ENCODE data around the gene ERG. TPM values are rescaled to one million over a fixed set of nuclear protein-coding genes. Genes with fewer than 3 reads are reported as not detected.

ERG gene
- total RNA-seq, 1 donor: 89.1 TPM

GRCh38 chr21:38476385-38476784, 21.9 kb downstream of the ERG start:
- DNase-seq (ENCODE audit: low read depth in 2 of 3, low spot score in 2 of 3): peak in 2 of 3 donors; percentile 96 to 99

- DNase-seq (ENCODE audit: low read depth in 2 of 3, low spot score in 2 of 3): peak in 1 of 3 donors; percentile 58
Observed at GRCh38 chr21:38475519-38475918, 22.8 kb downstream of the ERG start.

DNA sequence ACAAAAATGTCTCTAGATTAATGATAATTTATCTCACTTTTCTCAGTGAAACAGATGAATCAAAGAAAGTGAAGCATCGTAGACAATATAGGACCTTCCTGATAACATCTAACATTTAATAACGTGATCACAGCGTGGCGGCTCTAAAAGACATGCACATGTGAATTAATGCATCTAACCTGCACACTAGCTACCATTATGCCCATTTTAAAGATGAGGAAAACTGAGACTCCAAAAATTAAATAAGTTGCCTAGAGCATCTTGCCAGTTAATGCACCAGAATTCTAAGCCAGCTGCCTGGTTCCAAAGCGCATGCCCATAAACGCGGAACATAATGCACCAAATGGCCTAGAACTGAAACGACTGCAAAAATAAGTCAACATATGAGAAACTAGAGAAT, 23.5 kb downstream of the ERG start:
- DNase-seq (ENCODE audit: low read depth in 2 of 3, low spot score in 2 of 3): no peak

DNA sequence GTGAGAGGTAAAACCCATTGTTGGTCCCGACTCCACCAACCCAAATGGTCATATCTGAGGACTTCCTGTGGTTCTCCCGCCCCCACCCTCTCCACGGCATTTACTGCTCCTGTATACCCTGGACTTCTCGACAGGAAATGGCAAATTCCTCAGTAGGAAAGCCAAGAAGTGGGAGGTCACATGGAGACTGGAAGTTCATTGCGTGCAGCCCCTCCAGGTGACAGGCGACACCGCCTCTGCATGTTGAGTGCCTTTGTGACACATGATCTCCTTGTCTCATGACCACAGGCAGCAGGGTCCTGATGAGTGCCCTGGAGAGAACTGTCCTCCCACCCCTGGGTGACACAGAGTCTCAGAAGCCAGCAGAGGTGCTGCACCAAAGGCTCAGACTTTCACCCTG, 24.2 kb downstream of the ERG start:
- DNase-seq (ENCODE audit: low read depth in 2 of 3, low spot score in 2 of 3): no peak

DNA sequence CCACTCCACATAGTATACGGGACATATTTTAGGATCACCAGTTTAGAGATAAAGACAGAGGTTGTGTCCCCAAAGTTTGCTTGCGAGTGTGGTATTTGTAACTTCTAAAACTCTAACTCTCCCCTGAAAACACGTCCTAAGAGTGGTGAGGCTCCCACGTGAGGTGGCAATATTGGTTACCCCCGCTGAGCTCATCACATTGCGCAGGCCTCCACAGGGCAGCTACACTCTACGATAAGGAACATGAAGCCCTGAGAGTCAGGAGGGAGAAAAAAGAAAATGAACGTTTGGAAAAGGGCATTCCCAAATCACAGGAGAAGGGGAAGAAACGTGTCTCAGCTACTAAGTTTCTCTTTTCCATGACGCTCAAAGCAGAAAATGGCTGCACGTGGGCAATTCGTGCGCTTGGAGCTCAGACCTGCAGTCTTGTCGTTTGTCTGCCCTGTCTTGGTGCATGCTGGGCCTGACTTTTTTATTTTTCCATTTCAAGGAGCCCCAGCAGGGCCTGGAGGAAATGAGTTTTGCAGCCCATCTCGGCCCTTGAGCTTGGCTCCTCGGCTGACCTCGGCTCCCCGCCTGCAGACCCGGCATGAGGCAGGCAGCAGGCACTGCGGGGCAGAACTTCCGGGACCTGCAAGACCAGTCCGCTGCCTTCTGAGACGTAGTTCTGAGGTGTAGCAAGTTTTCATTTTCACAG, 25.7 kb downstream of the ERG start:
- no peak for DNase-seq (ENCODE audit: low read depth in 2 of 3, low spot score in 2 of 3)

DNA sequence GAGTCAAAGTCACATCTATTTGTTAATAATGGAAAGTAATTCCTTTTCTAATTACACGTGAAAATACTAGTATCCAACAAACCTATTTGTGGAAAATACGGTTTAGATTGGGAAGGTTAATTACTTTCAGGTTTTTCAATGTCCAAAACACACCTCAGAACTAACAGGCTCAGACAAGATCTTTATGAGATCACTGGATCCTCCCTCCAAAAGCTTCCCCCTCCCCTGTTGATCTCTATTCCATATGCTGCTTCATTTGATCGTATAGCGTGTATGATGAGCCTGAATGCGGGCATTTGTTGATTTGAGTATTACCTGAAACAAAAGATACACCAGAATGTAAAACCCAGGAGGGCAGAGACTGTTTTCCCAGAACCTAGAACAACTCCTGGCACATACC, 26.5 kb downstream of the ERG start:
- no peak for DNase-seq (ENCODE audit: low read depth in 2 of 3, low spot score in 2 of 3)

DNA sequence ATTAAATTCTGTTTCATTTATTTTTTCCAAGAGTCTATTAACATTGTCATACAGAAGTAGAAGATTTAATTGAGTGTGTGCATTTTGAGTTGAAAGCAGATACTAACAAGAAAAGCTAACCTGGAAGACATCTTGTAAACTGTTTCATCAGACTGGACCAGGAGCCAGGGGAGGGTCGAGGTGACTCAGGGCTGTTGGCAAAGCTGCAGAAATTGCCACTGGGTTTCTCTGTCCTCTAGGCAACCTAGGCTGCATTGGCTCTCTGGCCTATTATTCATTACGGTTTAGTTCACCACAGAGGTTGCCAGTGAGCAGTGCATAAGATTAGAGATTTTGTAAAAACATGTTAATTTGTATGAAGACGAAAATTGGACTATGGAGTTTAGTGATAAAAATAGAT, 27.5 kb downstream of the ERG start:
- DNase-seq (ENCODE audit: low read depth in 2 of 3, low spot score in 2 of 3): peak in 1 of 3 donors; percentile 41

DNA sequence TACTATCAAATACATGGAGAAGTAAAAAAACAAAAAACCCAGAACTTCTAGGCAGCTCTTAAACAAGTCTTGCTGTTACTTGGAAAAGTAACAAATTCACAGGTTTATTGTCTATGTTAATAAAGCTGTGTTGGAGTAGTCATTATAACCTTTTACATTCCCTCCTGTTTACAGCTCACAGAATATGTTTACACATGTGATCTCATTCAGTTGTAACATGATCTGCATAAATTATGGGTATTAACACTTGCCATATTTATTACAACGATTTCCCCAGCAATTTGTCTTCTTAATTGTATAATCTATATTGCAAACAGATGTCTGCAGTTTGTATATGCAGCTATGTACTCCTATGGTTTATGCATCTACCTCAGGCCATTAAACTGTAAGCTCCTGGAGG, 28.6 kb downstream of the ERG start:
- no peak for DNase-seq (ENCODE audit: low read depth in 2 of 3, low spot score in 2 of 3)

DNA sequence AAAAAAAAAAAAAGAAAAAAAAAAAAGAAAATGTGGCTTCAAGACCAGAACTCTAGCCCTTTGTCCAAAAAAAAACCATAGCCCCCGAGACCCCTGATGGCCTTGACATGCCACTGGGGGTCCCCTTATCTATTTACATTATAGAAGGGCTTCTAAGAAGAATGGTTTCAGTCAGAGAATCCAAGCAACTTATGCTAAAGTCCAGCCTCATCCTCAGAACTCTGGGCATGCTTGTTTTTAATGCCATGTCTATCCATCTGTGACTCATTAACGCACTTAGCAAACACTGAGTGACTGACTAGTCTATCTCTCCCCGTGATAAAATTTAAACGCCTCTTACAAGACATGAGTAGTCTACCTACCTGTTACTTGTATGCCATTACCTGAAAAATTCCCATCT, 29.3 kb downstream of the ERG start:
- DNase-seq (ENCODE audit: low read depth in 2 of 3, low spot score in 2 of 3): no peak

DNA sequence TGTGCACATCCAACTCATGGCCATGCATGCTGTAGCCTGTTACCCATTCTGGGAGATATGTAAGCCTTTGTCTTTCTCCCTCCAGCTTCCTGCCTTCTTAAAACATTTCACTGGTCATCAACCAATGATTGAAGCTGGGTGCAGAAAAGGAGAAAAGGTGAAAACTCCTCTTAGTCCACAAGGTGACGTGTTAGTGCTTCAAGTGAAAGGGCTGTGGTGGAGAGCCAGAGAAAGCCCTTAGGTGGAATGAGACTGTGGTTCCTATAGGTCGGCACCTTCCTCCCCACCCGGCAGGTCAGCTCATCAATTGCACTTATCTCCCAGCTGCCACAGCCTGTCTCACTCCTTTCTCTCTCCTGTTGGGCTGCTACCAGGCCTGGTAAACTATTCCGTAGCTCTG, 30.4 kb downstream of the ERG start:
- no peak for DNase-seq (ENCODE audit: low read depth in 2 of 3, low spot score in 2 of 3)

DNA sequence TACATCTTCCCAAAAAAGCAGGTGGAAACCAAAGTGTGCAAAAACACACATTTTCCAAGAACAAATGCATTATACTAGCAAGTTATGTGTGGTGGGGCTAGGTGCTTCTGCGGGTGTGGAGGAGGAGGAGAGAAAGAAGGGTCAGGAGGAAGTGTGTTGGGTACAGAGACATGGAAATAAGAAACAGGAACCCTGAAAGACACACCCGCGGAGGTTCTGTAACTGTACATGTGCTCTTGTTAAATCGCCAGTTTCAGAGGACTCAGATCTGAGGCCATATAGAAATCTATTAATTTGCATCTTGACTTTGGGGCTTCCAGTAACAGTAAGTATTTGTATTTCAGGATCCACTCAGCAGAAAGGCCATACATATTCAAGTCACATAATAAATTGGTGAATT, 30.9 kb downstream of the ERG start:
- DNase-seq (ENCODE audit: low read depth in 2 of 3, low spot score in 2 of 3): peak in 1 of 3 donors; percentile 59

DNA sequence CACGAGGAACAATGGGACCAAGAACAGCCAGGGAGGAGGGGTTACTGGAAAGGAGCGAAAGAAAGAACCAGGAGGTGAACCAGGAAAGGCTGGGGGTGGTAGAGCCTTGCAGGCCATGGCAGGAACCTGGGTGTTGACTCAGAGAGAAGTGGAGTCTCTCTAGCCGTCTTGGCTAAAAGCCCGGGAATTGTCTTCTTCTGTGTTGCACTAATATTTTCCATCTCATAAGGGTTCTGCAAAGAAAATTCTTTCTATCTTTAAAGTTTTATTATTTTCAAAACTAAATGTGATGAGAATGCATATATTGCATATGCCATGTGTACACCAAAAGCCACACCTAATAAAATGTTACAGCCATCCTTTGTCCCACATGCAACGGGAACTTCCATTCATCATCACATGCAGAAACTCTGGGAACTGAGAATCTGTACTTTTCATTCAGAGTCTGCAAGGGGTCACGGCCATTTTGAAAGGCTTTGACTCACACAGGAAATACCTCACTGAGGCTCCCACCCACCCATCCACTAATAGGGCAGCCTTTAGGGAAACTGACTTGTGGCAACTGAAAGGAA, 38.0 kb downstream of the ERG start:
- DNase-seq (ENCODE audit: low read depth in 2 of 3, low spot score in 2 of 3): no peak

GRCh38 chr21:38459490-38459889, 38.8 kb downstream of the ERG start:
- no peak for DNase-seq (ENCODE audit: low read depth in 2 of 3, low spot score in 2 of 3)

DNA sequence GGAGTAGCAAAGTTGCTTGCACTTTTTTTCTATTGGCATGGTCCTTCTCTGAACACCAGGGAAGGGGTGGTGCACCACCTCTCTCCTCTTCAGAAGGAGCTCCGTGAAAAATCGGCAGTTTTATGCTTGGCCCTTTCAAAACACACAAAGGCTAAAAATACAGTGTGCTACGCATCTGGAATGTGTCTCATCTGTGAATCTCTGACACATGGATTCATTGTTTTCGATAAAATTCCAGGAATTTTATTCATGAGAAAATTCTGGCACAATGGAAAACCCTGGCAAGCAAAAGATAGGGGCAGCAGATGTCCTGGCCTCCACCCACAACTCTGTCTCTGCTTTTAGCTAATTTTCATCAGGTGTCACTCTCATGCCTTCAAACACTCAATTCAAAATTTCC, 42.9 kb downstream of the ERG start:
- DNase-seq (ENCODE audit: low read depth in 2 of 3, low spot score in 2 of 3): no peak

GRCh38 chr21:38454702-38455101, 43.6 kb downstream of the ERG start:
- DNase-seq (ENCODE audit: low read depth in 2 of 3, low spot score in 2 of 3): no peak

DNA sequence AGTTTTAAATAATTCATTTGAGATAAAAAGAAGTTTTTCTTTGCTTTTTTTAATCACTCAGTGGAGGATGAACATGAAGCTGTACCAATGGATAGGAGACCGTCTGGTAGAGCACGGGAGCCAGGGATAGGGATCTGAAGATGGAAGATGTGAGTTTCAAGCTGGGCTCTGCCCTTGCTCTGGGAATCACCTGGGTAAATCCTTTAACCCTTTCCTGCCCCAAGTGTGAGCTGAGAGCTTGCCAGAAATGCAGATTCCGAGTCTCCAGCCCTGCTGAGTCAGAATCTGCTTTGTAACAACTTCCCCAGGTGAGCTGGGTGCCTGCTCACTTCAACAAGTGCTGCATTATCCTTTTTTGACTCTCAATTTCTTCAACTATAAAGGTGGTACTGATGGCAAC, 44.1 kb downstream of the ERG start:
- DNase-seq (ENCODE audit: low read depth in 2 of 3, low spot score in 2 of 3): no peak

DNA sequence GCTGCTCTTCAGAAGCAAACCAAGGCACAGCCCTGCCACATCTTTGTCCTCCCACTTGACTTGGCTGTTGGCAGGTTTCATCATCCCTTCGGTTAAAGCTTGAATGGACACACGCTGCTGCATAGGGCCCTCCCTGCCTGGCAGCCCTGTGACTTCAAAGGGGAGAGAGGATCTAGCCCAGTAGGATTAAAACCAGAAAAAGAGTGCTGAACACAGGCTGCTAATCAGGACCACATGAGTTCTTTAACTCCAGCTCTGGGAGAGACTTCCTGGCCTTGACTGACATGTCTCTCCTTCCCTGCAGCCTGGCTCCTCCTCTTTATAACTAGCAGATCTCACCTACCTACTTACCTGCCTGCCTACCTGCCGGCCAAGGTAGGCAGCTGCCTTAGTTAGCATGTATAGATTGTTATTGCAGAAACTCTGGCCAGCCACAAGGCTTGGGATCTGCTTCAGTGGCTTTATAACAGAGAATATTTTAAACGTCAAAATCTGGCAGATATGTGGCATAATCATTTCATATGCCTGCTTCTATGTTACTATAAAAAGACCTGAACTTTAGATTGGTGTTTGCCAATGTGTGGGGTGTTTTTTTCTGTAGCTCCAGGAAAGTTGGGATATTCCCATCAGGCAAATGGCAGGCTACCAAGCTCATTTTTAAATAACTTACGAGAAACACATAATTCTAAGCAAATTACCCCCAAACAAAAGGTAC, 49.4 kb downstream of the ERG start:
- no peak for DNase-seq (ENCODE audit: low read depth in 2 of 3, low spot score in 2 of 3)

GRCh38 chr21:38447611-38448010, 50.7 kb downstream of the ERG start:
- DNase-seq (ENCODE audit: low read depth in 2 of 3, low spot score in 2 of 3): peak in 1 of 3 donors; percentile 32

DNA sequence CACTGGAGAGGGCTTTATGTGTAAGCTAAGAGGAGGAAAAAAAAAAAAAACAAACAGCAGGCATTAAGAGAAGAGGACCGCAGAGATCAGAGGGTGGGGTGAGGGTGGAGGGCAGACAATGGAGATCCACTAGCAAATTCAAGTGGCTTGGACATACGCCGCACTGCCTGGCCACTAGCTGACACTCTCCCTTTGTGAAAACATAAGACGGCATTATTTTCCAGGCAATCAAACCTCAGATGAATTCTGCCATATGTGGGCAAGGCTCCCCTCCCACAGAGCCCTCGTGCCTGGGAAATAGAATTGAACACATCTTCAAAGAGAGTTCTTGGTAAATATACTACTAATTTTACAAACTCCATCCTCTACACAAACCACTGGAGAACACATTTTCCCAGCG, 53.6 kb downstream of the ERG start:
- no peak for DNase-seq (ENCODE audit: low read depth in 2 of 3, low spot score in 2 of 3)

- DNase-seq (ENCODE audit: low read depth in 2 of 3, low spot score in 2 of 3): no peak
Observed at GRCh38 chr21:38443110-38443509, 55.2 kb downstream of the ERG start.

- DNase-seq (ENCODE audit: low read depth in 2 of 3, low spot score in 2 of 3): no peak
Observed at GRCh38 chr21:38441153-38441552, 57.1 kb downstream of the ERG start.

DNA sequence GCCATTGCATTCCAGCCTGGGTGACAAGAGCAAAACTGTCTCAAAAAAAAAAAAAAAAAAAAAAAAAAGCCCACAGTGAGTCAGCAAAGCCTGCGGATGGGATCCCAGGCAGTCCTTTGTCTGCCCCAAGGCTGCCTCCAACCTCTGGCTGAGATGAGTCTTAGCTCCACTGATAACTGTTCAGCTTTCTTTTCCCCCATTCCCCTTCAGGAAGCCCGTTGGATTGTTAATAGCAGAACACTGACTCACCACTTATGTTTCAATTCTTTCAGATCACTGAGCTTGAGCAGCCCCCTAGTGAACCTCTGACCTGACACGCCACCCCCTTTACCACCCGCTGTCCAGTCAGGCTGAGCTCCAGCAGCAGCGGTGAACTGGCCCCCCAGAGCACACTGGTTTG, 57.5 kb downstream of the ERG start:
- DNase-seq (ENCODE audit: low read depth in 2 of 3, low spot score in 2 of 3): peak in 2 of 3 donors; percentile 46 to 55
